ENCODE results near the gene PLA2G6.
"Not testable (repeated sequence)": the region's sequence is repeated elsewhere in the genome, so short reads cannot be mapped to it uniquely, and the experiment has no call there.

The PLA2G6 gene

DNA sequence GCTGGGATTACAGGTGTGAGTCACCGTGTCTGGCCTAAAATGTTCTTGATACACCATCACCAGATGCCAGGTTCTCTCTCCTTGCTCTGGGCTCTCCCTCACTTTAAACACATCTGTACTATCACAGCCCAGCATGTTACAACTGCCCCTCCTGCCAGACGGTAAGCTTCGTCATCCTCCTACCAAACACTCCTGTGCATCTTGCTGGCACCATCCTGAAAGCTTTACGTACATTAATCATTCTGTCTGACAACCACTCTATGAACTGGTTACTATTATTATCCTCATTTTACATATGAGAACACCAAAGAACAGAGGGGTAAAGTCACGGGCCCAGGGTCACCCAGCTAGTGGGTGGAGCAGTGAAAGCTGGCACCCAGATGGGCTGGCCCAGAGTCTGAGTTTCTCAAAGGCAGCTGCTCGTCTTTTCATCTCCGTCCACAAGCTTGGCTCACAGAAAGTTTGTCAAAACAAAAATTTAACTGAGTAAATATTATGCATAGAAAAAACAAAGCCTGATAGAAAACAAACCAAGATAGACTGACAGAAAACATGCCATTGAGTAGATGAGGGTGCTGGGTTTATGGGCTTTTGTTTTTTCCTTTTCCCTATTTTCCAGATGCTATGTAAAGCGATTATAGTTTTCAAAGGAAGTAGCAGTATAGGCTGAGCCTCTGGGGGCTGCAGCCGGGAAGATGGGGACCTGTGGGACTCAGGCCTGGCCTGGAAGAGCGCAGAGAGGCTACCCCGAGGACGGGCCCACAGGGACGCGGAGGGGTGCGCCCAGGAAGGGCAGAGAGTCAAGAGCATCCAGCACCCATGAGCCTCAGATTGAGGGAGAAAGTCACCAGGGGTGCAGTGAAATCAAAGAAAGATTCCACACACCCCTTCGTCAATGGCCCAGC is 9.5 kb downstream of the PLA2G6 start:
- in situ Hi-C loops (cut with MboI; ENCODE audit: low pct_unique_long_range_greater_than_20kb, low sequenced_read_pairs), result no loop called here

DNA sequence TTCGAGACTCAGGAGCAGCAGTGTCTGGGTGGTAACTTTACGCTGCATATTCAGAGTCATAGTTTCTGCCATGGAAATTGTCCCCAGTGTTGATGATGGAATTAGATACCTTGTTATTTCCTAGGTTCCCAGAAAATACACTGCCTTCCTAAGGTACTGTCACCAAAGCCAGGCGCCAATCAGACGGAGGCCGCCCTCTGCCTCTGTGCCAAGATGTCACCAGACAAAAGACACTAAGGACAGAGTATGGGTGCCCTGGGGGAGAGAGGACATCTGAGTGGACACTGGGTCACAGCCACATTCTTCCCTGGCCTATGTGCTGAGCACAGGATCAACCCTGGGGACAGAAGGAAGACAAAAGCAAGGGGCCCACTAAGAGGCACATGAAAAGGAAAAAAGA is 11.2 kb downstream of the PLA2G6 start:
- no peak for DNase-seq
- in situ Hi-C loops (cut with MboI; ENCODE audit: low pct_unique_long_range_greater_than_20kb, low sequenced_read_pairs), result no loop called here

More for the DNA sequence above, 9.5 kb downstream of the PLA2G6 start:
- DNase-seq, result no peak

DNA sequence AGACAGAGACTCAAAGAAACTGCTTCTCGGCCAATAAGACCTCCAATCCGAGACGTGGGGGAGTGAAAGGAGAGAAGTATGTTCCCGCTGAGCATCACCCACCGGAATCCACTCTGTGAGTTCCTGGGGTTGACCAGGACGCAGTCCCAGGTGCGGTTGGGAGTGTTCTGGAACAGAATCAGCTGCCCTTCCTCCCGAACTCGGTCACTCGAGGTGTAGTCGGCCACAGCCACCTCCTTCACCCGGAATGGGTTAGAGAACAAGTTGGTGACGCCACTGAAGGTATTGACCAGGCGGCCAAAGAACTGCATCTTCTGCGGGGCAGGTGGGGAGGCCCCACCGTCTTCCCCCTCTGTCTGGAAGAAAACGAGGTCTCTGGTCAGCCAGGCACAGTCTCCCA is 12.5 kb downstream of the PLA2G6 start:
- DNase-seq, result no peak

DNA sequence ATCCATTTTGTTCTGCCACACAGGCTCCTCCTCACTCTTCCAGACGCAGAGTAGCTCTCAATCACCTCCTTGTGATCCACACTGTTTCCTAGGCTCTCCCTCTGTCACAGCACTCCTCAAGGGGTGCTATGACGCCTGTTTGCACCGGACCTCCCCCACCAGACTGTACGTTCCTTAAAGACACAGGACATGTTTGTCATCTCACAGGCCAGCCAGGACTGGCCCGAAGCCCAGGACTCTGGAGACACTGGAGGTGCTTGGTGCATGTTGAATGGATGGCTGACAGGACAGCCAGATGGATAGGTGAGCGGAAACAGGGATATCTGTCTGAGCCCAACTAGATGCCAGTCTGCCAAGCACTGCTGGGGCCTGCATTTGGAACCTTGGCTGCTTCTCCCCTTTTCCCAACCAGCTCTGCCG is 13.6 kb downstream of the PLA2G6 start:
- DNase-seq, result no peak
- in situ Hi-C loops (cut with MboI; ENCODE audit: low pct_unique_long_range_greater_than_20kb, low sequenced_read_pairs), result no loop called here

More for the DNA sequence above, 12.5 kb downstream of the PLA2G6 start:
- in situ Hi-C loops (cut with MboI; ENCODE audit: low pct_unique_long_range_greater_than_20kb, low sequenced_read_pairs), result no loop called here

DNA sequence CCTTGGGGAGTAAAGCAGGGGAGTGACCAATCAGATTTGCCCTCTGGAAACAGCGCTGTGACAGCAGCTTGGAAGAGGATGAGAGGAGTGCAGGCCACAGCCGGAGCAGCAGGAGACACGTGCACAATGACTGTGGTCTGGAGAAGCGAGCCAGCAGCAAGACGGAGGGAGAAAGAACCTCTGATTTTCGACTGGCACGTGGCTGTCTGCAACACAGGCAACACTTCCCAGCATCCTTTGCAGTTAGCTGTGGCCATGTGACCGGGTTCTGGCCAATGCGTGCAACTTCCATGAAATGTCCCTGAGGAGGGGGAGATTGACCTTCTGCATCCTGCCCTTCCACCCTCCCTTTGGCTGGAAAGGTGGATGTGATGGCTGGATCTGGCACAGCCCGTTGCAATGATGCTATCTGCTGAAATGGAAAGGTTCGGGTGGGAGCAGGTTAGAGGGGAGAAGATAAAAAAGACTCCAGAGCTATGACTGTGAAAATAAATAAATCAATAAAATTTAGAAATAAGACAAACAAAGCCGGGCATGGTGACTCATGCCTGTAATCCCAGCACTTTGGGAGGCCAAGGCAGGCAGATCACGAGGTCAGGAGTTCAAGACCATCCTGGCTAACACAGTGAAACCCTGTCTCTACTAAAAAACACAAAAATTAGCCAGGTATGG is 15.6 kb downstream of the PLA2G6 start:
- DNase-seq, result no peak
- in situ Hi-C loops (cut with MboI; ENCODE audit: low pct_unique_long_range_greater_than_20kb, low sequenced_read_pairs), result no loop called here

DNA sequence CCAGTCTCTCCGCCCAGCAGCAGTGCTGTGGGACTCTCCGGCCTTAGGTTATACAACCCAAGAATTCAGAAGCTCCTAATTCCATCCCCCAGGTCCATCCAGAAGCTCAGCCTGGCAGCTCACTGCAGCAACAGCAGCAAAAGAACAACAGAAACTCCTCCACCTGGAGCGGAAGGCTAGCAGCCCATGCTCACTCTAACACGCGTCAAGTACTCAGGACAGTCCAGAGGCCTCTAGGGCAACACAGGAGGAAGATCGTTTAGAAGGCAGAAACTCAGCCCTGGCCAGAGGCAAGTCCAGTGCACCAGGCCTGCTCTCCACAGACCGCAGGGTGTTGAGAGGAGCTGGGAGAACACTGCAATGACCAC is 17.1 kb downstream of the PLA2G6 start:
- in situ Hi-C loops (cut with MboI; ENCODE audit: low pct_unique_long_range_greater_than_20kb, low sequenced_read_pairs), result no loop called here
- no peak for DNase-seq

DNA sequence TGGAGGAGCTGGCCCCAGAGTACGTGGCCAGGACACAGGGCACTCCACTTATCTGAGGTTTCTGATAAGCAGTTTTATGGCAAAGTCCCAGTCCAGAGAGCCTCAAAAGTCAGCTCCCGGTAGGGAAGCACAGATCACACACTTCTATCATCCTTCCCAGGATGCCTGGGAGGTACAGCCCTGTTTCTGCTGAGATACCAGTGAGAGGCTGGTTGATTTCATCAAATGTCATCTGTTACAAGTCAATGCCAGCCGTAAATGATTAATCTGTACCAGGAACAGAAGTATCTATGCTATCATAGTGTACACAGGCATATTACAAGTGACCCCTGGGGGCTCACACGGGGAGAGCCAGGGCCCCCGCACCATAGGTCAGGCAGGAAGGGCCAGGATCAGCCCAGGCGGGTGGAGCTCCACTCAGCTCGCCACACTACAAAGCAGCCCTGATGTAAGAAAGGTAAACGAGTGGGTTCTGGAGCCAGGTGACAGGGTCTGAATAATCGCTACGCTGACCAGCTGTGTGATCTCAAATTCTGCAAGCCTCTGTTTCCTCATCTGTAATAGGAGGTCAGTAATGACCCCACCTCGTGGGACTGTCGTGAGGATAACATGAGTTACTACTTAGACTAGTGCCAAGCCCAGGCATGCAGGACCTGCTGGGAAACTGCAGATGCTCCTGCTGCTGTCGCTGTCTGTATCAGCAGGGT is 17.6 kb downstream of the PLA2G6 start:
- DNase-seq, result no peak
- in situ Hi-C loops (cut with MboI; ENCODE audit: low pct_unique_long_range_greater_than_20kb, low sequenced_read_pairs), result no loop called here

DNA sequence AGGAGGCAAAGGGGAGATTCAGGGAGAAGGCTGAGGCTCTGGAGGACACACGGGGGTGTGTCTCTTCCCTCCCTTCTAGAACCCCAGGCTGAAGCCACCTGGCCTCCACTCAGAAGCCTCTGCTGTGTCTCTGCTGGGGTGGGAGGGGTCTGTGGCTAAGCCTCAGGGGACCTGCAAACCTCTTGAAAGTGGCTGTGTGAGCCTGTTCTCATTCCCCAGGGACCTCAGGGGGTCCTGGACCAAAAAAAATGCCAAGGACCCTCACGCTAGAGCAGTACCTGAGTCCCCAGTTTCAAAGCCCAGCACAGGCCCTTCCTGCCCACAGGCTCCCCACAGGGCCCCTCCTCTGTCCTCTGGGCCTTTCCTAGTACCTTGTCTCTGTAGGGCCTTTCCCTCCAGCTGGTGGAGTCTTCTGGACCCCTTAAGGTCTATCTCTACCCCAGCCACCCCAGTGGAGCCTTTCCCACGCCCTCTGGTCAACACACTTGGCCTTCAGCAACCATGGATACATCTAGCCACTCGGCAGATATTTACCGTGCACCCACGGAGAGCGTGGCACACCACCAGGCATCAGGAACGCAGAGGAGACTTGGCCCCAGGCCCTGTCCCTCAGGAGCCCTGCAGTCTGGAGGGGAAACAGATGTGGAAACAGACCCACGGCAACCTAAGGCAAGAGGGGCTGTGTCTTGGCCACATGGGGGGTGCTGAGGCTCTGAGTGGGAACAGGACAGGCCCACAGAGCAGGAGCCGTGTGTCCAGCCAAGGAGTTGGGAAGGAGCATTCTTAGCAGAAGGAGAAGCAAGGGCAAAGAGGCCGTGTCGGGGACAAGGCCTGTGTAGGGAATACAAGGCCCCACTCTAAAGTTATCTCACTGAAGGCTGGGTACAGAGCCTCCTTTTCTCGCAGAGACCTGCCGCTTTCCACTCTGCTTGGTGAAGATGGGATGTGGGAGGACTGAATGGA is 18.5 kb downstream of the PLA2G6 start:
- in situ Hi-C loops (cut with MboI; ENCODE audit: low pct_unique_long_range_greater_than_20kb, low sequenced_read_pairs), result no loop called here
- no peak for DNase-seq

DNA sequence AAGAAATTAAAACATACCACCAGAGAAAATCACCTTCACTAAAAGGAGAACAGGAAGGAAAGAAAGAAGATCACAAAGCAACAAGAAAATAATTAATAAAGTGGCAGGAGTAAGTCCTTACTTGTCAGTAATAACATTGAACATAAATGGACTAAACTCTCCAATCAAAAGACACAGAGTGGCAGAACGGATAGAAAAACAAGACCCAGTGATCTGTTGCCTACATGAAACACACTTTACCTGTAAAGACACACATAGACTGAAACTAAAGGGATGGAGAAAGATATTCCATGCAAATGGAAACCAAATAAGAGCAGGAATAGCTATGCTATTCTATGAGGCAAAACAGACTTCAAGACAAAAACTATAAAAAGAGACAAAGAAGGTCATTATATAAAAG is 25.9 kb downstream of the PLA2G6 start:
- DNase-seq, result no peak
- in situ Hi-C loops (cut with MboI; ENCODE audit: low pct_unique_long_range_greater_than_20kb, low sequenced_read_pairs), result no loop called here

DNA sequence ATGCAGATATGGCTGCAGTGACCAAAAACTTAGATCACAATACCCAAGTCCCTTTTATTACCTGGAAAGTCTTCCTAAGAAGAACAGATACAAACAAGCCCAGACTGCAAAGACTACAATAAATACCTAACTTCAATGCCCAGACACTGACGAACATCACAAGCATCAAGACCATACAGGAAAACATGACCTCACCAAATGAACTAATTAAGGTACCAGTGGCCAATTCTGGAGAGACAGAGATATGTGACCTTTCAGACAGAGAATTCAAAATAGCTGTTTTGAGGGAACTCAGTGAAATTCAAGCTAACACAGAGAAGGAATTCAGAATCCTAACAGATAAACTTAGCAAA is 27.1 kb downstream of the PLA2G6 start:
- DNase-seq; in situ Hi-C loops (cut with MboI; ENCODE audit: low pct_unique_long_range_greater_than_20kb, low sequenced_read_pairs): not testable (repeated sequence)

DNA sequence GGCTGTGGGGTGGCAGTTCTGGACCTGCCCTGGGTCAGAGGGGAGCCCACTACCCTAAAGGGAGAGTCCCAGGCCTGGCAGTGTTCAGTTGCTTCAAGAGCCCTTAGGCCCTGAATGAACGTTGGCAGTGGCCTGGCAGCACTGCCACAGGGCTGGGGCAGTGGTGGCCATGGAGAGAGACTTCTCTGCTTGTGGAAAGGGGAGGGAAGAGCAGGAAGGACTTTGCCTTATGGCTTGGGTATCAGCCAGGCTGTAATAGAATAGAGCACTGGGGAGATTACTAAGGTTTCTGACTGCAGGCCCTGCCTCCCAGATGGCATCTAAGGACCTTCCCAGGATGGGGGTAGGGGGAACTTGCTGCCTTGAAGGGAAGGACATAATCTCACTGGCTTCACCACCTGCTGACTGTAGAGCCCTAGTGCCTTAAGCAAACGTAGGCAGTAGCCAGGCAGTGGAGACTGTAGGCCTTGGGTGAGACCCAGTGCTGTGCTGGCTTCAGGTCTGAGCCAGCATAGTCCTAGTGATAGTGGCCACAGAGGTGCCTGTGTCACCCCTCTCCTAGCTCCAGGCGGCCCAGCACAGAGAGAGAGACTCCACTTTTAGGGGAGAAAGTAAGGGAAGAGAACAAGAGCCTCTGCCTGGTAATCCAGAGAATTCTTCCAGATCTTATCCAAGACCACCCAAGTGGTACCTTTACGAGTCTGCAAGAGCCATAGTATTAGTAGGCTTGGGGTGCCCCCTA is 27.6 kb downstream of the PLA2G6 start:
- in situ Hi-C loops (cut with MboI; ENCODE audit: low pct_unique_long_range_greater_than_20kb, low sequenced_read_pairs), result no loop called here
- DNase-seq, result no peak

DNA sequence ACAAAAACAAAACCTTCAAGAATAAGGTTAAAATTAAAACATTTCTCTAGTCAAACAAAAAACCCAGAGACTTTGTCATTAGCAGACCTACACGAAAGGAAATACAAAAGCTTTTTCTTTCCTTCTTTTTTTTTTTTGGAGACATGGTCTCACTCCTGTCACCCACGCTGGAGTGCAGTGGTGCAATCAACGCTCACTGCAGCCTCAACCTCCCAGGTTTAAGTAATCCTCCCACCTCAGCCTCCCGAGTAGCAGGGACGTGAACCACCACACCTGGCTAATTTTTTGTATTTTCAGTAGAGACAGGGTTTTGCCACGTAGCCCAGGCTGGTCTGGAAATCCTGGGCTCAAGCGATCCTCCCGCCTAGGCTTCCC is 30.5 kb downstream of the PLA2G6 start:
- no peak for DNase-seq
- in situ Hi-C loops (cut with MboI; ENCODE audit: low pct_unique_long_range_greater_than_20kb, low sequenced_read_pairs), result no loop called here

DNA sequence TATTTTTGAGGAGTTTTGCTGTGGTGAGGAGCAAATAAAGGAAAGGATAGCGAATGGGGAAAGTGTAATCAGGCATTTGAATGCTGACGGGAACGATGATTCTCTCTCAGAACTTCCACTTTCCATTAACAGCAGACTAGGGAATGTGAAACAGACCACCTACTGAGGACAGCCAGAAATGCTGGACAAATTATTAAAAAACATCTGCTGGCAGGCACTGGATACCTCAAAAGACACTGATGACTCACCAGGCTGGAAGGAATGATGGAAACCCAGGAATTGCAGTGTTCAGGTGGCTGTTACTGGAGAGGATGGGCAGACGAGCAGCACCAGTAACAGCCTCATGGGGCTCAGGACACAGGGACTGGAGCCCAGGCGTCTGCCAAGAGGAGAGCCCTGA is 33.4 kb downstream of the PLA2G6 start:
- in situ Hi-C loops (cut with MboI; ENCODE audit: low pct_unique_long_range_greater_than_20kb, low sequenced_read_pairs), result no loop called here
- no peak for DNase-seq

DNA sequence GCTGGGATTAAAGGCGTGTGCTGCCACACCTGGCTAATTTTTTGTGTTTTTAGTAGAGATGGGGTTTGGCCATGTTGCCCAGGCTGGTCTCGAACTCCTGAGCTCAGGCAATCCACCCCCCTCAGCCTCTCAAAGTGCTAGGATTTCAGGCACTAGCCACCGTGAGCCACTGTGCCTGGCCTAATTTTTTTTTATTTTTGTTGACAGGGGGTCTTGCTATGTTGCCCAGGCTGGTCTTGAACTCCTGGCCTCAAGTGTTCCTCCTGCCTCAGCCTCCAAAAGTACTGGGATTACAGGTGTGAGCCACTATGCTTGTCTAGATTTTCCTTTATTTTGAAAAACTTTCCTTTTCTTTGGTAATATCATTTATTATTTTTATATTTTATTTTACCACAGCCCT is 35.5 kb downstream of the PLA2G6 start:
- in situ Hi-C loops (cut with MboI; ENCODE audit: low pct_unique_long_range_greater_than_20kb, low sequenced_read_pairs); DNase-seq: not testable (repeated sequence)

DNA sequence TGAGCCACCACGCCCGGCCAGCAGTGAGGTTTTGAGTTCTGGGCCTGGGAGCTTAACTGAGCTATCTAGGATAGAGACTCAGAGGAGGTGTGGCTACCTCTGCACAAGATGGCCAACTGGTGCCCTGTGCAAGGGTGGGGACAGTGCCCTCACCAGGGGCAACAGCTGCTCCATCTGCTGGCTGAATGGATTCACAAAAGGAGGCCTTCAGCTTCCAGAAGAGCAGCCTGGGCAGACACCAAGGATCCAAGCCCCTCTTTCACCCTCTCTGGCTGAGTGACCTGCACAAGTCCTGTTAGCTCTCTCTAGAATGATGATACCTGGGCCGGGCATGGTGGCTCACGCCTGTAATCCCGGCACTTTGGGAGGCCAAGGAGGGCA is 37.6 kb downstream of the PLA2G6 start:
- in situ Hi-C loops (cut with MboI; ENCODE audit: low pct_unique_long_range_greater_than_20kb, low sequenced_read_pairs), result no loop called here
- no peak for DNase-seq

DNA sequence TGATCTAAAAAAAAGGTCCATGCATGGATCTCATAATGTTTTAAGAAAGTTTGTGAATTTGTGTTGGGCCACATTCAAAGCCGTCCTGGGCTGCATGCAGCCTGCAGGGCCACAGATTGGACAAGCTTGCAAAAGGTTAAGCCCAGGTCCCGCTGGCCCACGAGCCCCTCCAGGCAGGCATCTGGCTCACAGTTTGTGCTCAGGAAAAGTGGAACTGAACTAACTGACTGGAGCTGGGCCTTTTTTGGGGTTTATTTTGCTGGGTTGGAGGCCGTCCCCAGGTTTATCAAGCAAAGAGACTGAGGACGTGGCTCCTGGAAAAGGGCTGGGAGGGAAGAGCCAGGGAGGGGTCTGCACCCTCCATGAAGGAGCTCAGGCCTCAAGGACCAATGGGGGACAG is 39.0 kb downstream of the PLA2G6 start:
- in situ Hi-C loops (cut with MboI; ENCODE audit: low pct_unique_long_range_greater_than_20kb, low sequenced_read_pairs), result no loop called here
- no peak for DNase-seq

DNA sequence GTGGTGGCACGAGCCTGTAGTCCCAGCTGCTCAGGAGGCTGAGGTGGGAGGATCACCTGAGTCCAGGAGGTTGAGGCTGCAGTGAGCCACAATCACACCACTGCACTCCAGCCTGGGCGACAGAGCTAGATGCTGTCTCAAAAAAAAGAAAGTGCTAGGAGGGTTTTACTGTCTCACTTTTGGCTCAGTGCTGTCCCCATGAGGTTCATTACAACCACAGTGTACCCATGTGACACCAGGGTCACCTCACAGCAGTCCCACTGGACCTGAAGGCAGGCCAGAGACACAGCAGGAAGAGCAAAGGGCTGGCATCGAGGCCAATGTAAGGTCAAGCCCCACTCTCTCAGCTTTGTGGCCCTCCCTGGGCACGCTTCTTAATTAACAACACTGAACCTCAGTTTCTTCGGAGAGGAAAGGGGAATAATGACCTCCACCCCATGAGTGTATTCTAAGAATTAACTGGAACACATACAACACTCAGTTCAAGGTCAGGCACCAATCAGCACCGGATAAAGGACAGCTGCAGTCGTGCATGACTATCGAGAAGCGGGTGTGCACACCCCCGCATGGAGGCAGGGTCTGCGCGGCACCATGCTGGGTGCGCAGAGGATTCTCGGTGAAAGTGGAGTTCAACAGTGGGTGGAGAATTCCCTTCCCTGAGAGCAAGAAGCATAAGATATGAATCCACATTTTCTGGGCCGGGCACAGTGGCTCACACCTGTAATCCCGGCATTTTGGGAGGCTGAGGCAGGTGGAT is 40.2 kb downstream of the PLA2G6 start:
- DNase-seq, result no peak
- in situ Hi-C loops (cut with MboI; ENCODE audit: low pct_unique_long_range_greater_than_20kb, low sequenced_read_pairs), result no loop called here

DNA sequence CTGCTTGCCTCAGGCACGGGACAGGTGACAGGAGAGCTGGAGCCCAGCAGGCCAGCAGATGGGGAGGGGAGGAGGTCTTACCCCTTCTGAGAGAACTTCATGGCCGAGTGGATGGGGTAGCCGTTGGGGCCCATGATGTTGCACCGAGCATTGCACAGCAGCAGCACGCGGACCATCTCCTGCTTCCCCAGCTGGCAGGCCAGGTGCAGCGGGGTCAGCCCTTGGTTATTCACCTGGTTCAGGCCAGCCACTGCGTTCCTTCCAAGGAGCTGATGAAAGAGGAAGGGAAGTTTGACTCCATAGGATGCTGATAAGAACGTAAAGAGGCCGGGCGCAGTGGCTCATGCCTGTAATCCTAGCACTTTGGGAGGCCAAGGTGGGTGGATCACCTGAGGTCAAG is 41.7 kb downstream of the PLA2G6 start:
- in situ Hi-C loops (cut with MboI; ENCODE audit: low pct_unique_long_range_greater_than_20kb, low sequenced_read_pairs), result no loop called here
- DNase-seq, result no peak

All from KBM-7 (cell line).